Fibroblast of pulmonary artery (primary cell): Measurements from ENCODE around the gene MEIS2.
A peak's percentile ranks its signal among the peaks of the same experiment; 100 is the strongest.

Source experiments
- DNase-seq: peaks from one replicate; pipeline ENCODE4 v3.0.0-alpha.2; 2010; ENCODE audit warnings: low read depth
- H3K4me3 ChIP-seq: replicated peaks from 2 replicates; pipeline ENCODE4 v1.5.1; 2011; ENCODE audit warnings: low read depth, mild to moderate bottlenecking, control low read depth, low read length, moderate library complexity
- TF ChIP-seq, protein P1 (sequence below): IDR thresholded peaks from 2 replicates; pipeline ENCODE4 v1.5.1; 2011; ENCODE audit warnings: mild to moderate bottlenecking, control low read depth, low read length, inconsistent platforms; ENCODE audit errors: missing control alignments

MEIS2 gene

GRCh38 chr15:36899696-36900095 is 200.7 kb downstream of the MEIS2 start:
- no peak overlapping the region for H3K4me3 ChIP-seq
- TF ChIP-seq, protein P1, sequence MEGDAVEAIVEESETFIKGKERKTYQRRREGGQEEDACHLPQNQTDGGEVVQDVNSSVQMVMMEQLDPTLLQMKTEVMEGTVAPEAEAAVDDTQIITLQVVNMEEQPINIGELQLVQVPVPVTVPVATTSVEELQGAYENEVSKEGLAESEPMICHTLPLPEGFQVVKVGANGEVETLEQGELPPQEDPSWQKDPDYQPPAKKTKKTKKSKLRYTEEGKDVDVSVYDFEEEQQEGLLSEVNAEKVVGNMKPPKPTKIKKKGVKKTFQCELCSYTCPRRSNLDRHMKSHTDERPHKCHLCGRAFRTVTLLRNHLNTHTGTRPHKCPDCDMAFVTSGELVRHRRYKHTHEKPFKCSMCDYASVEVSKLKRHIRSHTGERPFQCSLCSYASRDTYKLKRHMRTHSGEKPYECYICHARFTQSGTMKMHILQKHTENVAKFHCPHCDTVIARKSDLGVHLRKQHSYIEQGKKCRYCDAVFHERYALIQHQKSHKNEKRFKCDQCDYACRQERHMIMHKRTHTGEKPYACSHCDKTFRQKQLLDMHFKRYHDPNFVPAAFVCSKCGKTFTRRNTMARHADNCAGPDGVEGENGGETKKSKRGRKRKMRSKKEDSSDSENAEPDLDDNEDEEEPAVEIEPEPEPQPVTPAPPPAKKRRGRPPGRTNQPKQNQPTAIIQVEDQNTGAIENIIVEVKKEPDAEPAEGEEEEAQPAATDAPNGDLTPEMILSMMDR = no peak
- no peak for DNase-seq

- DNase-seq = no peak
- no peak overlapping the region for H3K4me3 ChIP-seq
- TF ChIP-seq, protein P1 = no peak
These were observed 201.7 kb downstream of the MEIS2 start for GRCh38 chr15:36898536-36899126.

- no peak overlapping the region for H3K4me3 ChIP-seq
- TF ChIP-seq, protein P1 = no peak
- DNase-seq = no peak
These were observed 202.5 kb downstream of the MEIS2 start for GRCh38 chr15:36897834-36898233.

GRCh38 chr15:36896949-36897348 is 203.4 kb downstream of the MEIS2 start:
- TF ChIP-seq, protein P1 = no peak
- H3K4me3 ChIP-seq = no peak overlapping the region
- DNase-seq = no peak

- no peak overlapping the region for H3K4me3 ChIP-seq
- no peak for DNase-seq
- TF ChIP-seq, protein P1 = no peak
These were observed 206.3 kb downstream of the MEIS2 start for GRCh38 chr15:36894075-36894474.

DNA sequence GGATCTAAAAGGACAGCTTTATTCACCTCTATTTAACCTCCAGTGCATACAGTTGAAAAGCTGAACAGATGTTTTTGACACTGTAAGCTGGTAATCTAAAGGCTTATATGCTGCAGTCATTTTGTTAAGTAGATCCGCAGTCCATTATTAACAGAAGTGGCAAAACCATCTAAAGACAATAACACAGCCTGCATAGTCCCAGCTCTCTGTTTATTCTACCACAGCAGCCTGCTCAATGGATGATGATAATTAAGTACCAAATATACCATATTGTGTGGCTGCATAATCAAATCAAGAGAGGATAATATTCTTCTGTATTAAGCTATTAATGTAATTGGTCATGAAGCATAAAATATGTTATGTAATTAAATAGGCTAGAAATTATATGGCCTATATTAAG is 207.1 kb downstream of the MEIS2 start:
- DNase-seq = no peak
- TF ChIP-seq, protein P1 = no peak
- H3K4me3 ChIP-seq = no peak overlapping the region

DNA sequence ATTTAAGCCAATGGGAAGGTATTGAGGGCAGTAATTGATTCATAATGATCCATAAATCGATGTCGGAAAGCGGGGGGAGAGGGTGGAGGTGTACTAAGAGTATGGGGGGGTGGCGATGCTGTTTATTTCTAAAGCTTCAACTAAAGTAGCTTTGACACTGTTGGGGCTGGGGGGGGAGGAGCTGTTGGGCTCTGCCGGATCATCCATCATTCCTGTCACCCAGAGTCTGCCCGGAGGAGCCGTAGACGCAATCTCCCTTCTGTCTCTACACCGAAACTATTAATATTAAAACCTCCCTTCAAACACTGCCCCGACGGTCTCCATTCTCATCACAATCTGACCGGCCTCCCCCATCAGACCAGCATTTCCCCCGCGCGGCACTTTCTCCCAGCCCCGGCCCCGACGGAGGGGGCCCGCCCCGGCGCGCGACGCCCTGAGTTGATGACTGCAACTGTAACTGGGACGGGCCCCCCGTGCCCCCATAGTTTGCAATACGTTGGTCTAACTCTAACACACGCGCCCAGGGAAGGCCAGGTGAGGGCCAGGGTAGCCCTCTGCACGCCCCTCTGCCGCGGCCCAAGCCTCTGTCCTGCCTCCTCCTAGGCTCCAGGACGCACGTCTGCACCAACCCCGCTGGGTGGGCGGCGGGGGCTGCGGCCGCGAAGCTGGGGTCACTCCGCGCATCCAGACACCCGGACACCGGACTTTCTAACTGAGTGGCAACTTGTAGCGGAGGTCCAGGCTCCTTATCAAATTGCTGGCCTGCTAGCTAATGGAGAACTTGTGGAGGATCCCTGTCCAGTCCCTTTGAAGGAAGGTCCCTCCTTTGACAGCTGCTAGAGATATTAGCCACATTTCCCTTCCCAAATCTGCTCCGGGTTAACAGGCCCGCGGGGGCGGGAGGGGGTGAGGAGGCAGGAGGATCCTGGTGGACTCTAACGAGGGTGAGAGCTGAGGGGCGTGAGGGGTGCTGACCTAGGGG is 212.0 kb downstream of the MEIS2 start:
- TF ChIP-seq, protein P1 = no peak
- peak overlapping the region; percentile 51 for H3K4me3 ChIP-seq
- peak; percentile 56 for DNase-seq
